Brain microvascular endothelial cell (primary cell): Measurements from ENCODE around the gene HMCES.

Source experiments
- DNase-seq: peaks from one replicate; pipeline ENCODE4 v3.0.0-alpha.2; 2020
- H3K27ac ChIP-seq: fragments of 250-450 bp; sonication (Bioruptor Pico); 2 replicates; pipeline ENCODE4 v1.5.1; 2020; ENCODE audit warnings: mild to moderate bottlenecking, moderate library complexity
- H3K27me3 ChIP-seq: fragments of 250-450 bp; sonication (Bioruptor Pico); replicated peaks from 2 replicates; pipeline ENCODE4 v1.5.1; 2020; ENCODE audit warnings: mild to moderate bottlenecking
- H3K36me3 ChIP-seq: fragments of 250-450 bp; sonication (Bioruptor Pico); replicated peaks from 2 replicates; pipeline ENCODE4 v1.5.1; 2020; ENCODE audit warnings: mild to moderate bottlenecking
- H3K4me3 ChIP-seq: 2 replicates; pipeline ENCODE4 v1.5.1; 2011; ENCODE audit warnings: low read depth, mild to moderate bottlenecking, control low read depth, low read length, moderate library complexity
- CTCF ChIP-seq: IDR thresholded peaks from 2 replicates; pipeline ENCODE4 v1.5.1; 2011; ENCODE audit warnings: low read depth, mild to moderate bottlenecking, moderate library complexity, low read length, control low read depth, inconsistent platforms; ENCODE audit errors: missing control alignments
- in situ Hi-C: cut with HindIII; loops from 2 replicates; pipeline ENCODE4 v1.10.0; 2017; ENCODE audit warnings: low sequenced_read_pairs, low pct_ligation_motif_present

The HMCES gene

GRCh38 chr3:129349791-129350190 is 71.1 kb downstream of the HMCES start:
- in situ Hi-C loops, result no loop called here
- DNase-seq, result no peak
- no peak for TF ChIP-seq CTCF
- H3K27ac ChIP-seq, result no peak overlapping the region
- H3K36me3 ChIP-seq, result no peaks in the 10 kb centered on the region
- no peak overlapping the region for H3K4me3 ChIP-seq
- H3K27me3 ChIP-seq, result no peaks in the 10 kb centered on the region

- Histone ChIP-seq H3K27ac (no peak overlapping the region), H3K4me3 (no peak overlapping the region), H3K27me3 (no peaks in the 10 kb centered on the region), H3K36me3 (no peaks in the 10 kb centered on the region)
- DNase-seq, result no peak
- peak; percentile 50 for TF ChIP-seq CTCF
- in situ Hi-C loops, result no loop called here
Measured at GRCh38 chr3:129352045-129352444, 73.4 kb downstream of the HMCES start.

- in situ Hi-C loops, result no loop called here
- Histone ChIP-seq H3K4me3 (no peak overlapping the region), H3K27me3 (no peaks in the 10 kb centered on the region), H3K27ac (no peak overlapping the region), H3K36me3 (no peaks in the 10 kb centered on the region)
- DNase-seq, result no peak
- no peak for TF ChIP-seq CTCF
Measured at GRCh38 chr3:129352650-129353588, 74.2 kb downstream of the HMCES start.

- no peak overlapping the region for H3K27ac ChIP-seq
- no peak overlapping the region for H3K4me3 ChIP-seq
- no peaks in the 10 kb centered on the region for H3K27me3 ChIP-seq
- no peak for TF ChIP-seq CTCF
- DNase-seq, result no peak
- no peaks in the 10 kb centered on the region for H3K36me3 ChIP-seq
- in situ Hi-C loops, result no loop called here
Measured at GRCh38 chr3:129353589-129353941, 74.9 kb downstream of the HMCES start.
